AG04450 (cell line): ENCODE results near the gene AKIRIN1. TPM values are rescaled to one million over a fixed set of nuclear protein-coding genes. Genes with fewer than 3 reads are reported as not detected.
"Not testable (repeated sequence)": the region's sequence is repeated elsewhere in the genome, so short reads cannot be mapped to it uniquely, and the experiment has no call there.

Source experiments
- CTCF ChIA-PET: fragments of 300-600, 350-600 bp; formaldehyde crosslinking; extraction: SDS; loops from one replicate; lab custom pipeline; 2022; ENCODE audit warnings: antibody characterized with exemption, inconsistent platforms; lab: Charles Lee
- POLR2A ChIA-PET: fragments of 350-600 bp; formaldehyde crosslinking; extraction: SDS; loops from one replicate; lab custom pipeline; 2021; ENCODE audit warnings: antibody characterized with exemption, inconsistent platforms; lab: Yijun Ruan, JAX
- DNase-seq: peaks from one replicate; pipeline ENCODE4 v3.0.0-alpha.2; 2011; ENCODE audit warnings: low read depth, low spot score
- H3K27ac ChIP-seq: one replicate; pipeline ENCODE4 v1.5.1; 2012; ENCODE audit warnings: low read depth, low read length, control low read depth
- H3K27me3 ChIP-seq: one replicate; pipeline ENCODE4 v1.6.0; 2012; ENCODE audit warnings: low read length; ENCODE audit not compliant: control insufficient read depth, insufficient read depth
- H3K4me3 ChIP-seq: 2 replicates; pipeline ENCODE4 v1.5.1; 2011; ENCODE audit warnings: mild to moderate bottlenecking, low read depth, low read length, control low read depth
- H3K9me3 ChIP-seq: 2 replicates; pipeline ENCODE4 v1.5.1; 2012; ENCODE audit warnings: low read length; ENCODE audit not compliant: control insufficient read depth, insufficient read depth
- polyA plus RNA-seq: library from polyadenylated mRNA; depleted of rRNA; stranded (reverse); fragments of >200 nt; gene quantifications from 2 replicates; pipeline ENCODE4 v1.2.3, GENCODE V29; 2011
- TF ChIP-seq, protein P1 (sequence below): IDR thresholded peaks from 2 replicates; pipeline ENCODE4 v1.5.1; 2011; ENCODE audit warnings: low read depth, low read length, control low read depth, inconsistent platforms

Gene AKIRIN1
- polyA plus RNA-seq, 1 experiment: 74.3 TPM

DNA sequence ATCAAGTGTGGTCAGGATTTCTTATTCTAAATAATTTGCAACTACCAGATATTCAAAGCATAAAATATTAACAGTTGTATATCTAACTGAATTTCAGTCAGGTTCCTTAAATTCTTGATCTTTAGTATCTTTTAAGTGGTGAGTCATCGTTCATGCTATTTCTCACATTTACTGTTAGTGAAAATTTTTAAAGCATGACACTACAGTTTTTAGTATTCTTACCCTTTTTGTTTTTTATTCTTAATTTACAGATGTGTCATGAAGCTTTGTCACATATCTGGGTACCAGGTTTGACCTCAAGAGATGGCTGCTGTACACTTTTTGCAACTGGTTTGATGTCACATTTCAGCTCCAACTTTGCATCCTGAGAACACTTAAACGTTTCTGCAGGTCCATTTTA is 12.7 kb downstream of the AKIRIN1 start:
- ChIA-PET POLR2A (no interaction called here), CTCF (interaction anchor here (1.5 kb wide), 1 partner anchor 95 kb away, joined by 3 read pairs; no protein-coding TSS in a partner anchor)
- Histone ChIP-seq H3K9me3 (no peaks in the 10 kb centered on the region), H3K27ac (no peak overlapping the region), H3K27me3 (no peaks in the 10 kb centered on the region), H3K4me3 (no peak overlapping the region)
- no peak for DNase-seq
- TF ChIP-seq, protein P1, sequence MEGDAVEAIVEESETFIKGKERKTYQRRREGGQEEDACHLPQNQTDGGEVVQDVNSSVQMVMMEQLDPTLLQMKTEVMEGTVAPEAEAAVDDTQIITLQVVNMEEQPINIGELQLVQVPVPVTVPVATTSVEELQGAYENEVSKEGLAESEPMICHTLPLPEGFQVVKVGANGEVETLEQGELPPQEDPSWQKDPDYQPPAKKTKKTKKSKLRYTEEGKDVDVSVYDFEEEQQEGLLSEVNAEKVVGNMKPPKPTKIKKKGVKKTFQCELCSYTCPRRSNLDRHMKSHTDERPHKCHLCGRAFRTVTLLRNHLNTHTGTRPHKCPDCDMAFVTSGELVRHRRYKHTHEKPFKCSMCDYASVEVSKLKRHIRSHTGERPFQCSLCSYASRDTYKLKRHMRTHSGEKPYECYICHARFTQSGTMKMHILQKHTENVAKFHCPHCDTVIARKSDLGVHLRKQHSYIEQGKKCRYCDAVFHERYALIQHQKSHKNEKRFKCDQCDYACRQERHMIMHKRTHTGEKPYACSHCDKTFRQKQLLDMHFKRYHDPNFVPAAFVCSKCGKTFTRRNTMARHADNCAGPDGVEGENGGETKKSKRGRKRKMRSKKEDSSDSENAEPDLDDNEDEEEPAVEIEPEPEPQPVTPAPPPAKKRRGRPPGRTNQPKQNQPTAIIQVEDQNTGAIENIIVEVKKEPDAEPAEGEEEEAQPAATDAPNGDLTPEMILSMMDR: no peak

DNA sequence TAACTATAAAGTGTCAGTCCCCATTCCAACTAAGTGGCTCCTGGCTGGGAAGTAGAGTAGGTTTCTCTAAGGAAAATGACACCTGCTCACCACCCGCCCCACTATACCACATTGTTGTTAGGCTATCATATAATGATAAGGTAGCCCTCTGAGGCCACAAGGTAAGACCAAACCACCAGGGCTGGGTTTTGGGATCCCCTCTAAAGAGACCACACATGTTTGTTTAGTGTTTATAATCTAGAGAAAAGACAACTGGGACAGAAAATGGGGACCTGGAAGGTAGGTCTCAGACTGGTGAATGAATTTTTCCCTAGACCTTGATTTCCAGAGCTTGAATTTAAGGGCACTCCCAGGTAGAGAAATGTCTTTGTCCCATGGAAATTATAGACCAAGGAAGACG is 15.2 kb downstream of the AKIRIN1 start:
- POLR2A ChIA-PET: no interaction called here
- H3K27ac ChIP-seq: no peak overlapping the region
- CTCF ChIA-PET: interaction anchor here (1.2 to 1.4 kb wide), 3 partner anchors 9 to 16 kb away, joined by 3 to 4 read pairs (median 4); no protein-coding TSS in a partner anchor

DNA sequence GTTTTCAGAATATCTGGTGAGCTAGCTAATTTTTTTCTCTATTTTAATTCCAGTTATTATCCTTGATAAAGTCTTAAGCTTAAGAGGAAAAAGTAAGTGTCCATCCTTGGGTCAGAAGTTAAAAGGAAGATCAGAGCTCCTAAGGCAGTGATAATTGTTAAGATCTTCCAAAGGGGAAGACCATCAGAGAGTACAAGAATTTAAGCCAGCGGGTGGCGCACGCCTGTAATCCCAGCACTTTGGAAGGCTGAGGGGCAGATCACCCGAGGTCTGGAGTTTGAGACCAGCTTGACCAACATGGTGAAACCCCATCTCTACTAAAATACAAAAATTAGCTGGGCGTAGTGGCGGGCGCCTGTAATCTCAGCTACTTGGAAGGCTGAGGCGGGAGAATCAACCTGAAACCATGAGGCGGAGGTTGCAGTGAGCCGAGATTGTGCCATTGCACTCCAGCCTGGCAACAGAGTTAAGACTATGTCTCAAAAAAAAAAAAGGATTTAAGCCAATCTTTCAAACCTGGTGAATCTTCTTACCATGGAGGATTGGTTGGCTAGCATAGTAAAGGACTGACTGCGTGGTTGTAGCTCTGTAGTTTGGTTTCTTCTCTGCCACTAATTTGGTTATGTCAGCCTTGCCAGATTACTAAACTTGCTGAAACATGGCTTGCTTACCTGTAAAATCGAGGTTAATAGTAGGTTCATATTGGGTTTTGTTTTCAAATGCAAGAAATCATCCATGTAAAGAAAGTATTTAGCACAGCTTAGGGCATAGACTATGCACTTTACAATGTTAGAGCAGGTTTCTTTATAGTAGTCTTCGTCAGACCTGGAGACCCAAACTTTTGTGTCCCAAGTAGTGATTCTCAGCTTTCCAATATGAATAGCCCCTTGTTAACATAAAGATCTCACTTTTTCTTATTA is 15.9 kb downstream of the AKIRIN1 start:
- H3K27ac ChIP-seq: no peak overlapping the region
- no peaks in the 10 kb centered on the region for H3K9me3 ChIP-seq
- DNase-seq: no peak
- POLR2A ChIA-PET: no interaction called here
- CTCF ChIA-PET: interaction anchor here (0.9 to 1.4 kb wide), 4 partner anchors 9 to 19 kb away, joined by 3 to 4 read pairs (median 4); partner anchors contain the start of gene NDUFS5
- no peaks in the 10 kb centered on the region for H3K27me3 ChIP-seq
- TF ChIP-seq, protein P1: no peak
- H3K4me3 ChIP-seq: no peak overlapping the region

More for the DNA sequence above, 15.2 kb downstream of the AKIRIN1 start:
- DNase-seq: no peak
- TF ChIP-seq, protein P1: no peak
- Histone ChIP-seq H3K27me3 (no peaks in the 10 kb centered on the region), H3K4me3 (no peak overlapping the region), H3K9me3 (no peaks in the 10 kb centered on the region)

DNA sequence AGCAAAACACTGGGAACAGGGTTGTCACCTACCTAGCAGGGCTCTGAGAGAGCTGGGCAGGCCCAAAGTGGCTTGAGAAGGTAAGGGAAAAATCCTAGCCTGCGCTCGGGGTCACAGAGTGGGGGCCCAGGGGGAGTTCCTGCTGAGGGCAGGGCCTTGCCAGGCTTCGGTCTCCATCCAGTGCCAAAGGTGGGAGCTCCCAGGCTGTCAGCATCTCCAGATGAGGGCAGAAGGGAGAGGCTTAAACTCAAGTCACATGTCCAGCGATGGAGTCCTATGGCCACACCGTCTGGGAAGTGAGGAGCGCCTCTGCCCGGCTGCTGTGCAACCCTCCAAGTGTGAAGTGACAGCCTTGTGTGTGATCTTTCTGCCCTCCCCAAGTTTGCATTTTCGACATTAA is 23.9 kb downstream of the AKIRIN1 start:
- H3K27ac ChIP-seq, H3K4me3 ChIP-seq, H3K9me3 ChIP-seq, CTCF ChIA-PET, DNase-seq, POLR2A ChIA-PET, H3K27me3 ChIP-seq: not testable (repeated sequence)

DNA sequence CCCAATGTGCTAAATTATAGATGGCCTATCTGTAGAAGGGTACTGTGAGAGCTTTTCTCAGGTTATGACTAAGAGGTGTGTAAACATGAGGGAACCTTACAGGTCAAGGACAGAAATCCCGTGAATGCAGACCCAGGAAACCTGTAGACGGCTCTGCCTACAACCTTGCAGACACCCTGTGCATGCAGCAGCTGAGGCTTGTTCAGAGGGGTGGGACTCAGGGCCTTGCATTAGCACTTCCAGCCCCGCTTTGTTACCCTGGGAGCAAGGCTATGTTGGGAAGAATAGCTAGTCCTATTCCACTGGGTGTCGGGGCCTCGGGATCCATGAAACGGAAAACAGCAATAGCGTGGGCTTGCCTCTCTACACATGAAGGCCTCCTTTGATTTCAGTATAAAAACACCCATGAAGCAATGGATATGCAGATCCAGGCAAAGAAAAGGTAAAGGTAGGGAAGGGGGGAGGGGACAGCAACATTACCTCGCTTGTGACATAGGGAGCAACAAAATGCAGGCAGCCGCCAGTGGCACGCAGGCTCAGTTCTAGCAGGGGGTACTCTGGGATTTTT is 25.6 kb downstream of the AKIRIN1 start:
- TF ChIP-seq, protein P1: no peak
- CTCF ChIA-PET: interaction anchor here (1.3 kb wide), 1 partner anchor 10 kb away, joined by 4 read pairs; no protein-coding TSS in a partner anchor
- POLR2A ChIA-PET: no interaction called here

More for the DNA sequence above, 25.6 kb downstream of the AKIRIN1 start:
- no peaks in the 10 kb centered on the region for H3K27me3 ChIP-seq
- H3K4me3 ChIP-seq: no peak overlapping the region
- DNase-seq: no peak
- no peak overlapping the region for H3K27ac ChIP-seq
- no peaks in the 10 kb centered on the region for H3K9me3 ChIP-seq
